ENCODE measurements around the gene IL10RA. TPM values are rescaled to one million over a fixed set of nuclear protein-coding genes. Genes with fewer than 3 reads are reported as not detected.

The IL10RA gene
- total RNA-seq, 1 experiment from 2014 or later, result not detected

- Histone ChIP-seq H3K36me3 (ENCODE audit: low read depth, low read length) (no peaks in the 10 kb centered on the region), H4K20me1 (ENCODE audit: low read length) (no peaks in the 10 kb centered on the region), H3K27me3 (ENCODE audit: low read length) (peaks cover 68% of the 10 kb centered on the region), H3K4me1 (ENCODE audit: insufficient read depth, low read length) (no peaks in the 10 kb centered on the region; the same call in 1 of the 2 replicates), H3K79me2 (ENCODE audit: low read length) (no peaks in the 10 kb centered on the region), H3K9me2 (replicated peaks; ENCODE audit: low read length) (no peaks in the 10 kb centered on the region), H2AFZ (ENCODE audit: low read length) (no peak overlapping the region), H3K9me3 (ENCODE audit: low read length) (no peaks in the 10 kb centered on the region), H3F3A (ENCODE audit: low read length, unreplicated experiment) (no peaks in the 10 kb centered on the region), H3K4me2 (ENCODE audit: low read length) (no peak overlapping the region), H3K27ac (ENCODE audit: low read length) (no peak overlapping the region), H3K9ac (ENCODE audit: low read length) (no peak overlapping the region), H3K4me3 (ENCODE audit: low read length) (no peak overlapping the region)
- ATAC-seq (no peak), DNase-seq (no peak)
- intact Hi-C loops (cut with micrococcal nuclease), result no loop called here
- CTCF ChIA-PET, result no interaction called here
- TF ChIP-seq, protein P1, sequence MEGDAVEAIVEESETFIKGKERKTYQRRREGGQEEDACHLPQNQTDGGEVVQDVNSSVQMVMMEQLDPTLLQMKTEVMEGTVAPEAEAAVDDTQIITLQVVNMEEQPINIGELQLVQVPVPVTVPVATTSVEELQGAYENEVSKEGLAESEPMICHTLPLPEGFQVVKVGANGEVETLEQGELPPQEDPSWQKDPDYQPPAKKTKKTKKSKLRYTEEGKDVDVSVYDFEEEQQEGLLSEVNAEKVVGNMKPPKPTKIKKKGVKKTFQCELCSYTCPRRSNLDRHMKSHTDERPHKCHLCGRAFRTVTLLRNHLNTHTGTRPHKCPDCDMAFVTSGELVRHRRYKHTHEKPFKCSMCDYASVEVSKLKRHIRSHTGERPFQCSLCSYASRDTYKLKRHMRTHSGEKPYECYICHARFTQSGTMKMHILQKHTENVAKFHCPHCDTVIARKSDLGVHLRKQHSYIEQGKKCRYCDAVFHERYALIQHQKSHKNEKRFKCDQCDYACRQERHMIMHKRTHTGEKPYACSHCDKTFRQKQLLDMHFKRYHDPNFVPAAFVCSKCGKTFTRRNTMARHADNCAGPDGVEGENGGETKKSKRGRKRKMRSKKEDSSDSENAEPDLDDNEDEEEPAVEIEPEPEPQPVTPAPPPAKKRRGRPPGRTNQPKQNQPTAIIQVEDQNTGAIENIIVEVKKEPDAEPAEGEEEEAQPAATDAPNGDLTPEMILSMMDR (conservative IDR thresholded peaks at IDR 0.05; ENCODE audit: low read depth, low read length), result no peak
- TF ChIP-seq EZH2 (IDR thresholded peaks at IDR 0.05; ENCODE audit: low read length, unreplicated experiment), result no peak
- TF ChIP-seq EZH2phosphoT487 (IDR thresholded peaks at IDR 0.05; ENCODE audit: borderline replicate concordance, low read length), result no peak
- BruUV-seq (replicated peaks), result no TSS peak
- POLR2A ChIA-PET (ENCODE audit: unreplicated experiment), result no interaction called here
These were observed 14.2 kb upstream of the IL10RA start for GRCh38 chr11:117972044-117972443.

DNA sequence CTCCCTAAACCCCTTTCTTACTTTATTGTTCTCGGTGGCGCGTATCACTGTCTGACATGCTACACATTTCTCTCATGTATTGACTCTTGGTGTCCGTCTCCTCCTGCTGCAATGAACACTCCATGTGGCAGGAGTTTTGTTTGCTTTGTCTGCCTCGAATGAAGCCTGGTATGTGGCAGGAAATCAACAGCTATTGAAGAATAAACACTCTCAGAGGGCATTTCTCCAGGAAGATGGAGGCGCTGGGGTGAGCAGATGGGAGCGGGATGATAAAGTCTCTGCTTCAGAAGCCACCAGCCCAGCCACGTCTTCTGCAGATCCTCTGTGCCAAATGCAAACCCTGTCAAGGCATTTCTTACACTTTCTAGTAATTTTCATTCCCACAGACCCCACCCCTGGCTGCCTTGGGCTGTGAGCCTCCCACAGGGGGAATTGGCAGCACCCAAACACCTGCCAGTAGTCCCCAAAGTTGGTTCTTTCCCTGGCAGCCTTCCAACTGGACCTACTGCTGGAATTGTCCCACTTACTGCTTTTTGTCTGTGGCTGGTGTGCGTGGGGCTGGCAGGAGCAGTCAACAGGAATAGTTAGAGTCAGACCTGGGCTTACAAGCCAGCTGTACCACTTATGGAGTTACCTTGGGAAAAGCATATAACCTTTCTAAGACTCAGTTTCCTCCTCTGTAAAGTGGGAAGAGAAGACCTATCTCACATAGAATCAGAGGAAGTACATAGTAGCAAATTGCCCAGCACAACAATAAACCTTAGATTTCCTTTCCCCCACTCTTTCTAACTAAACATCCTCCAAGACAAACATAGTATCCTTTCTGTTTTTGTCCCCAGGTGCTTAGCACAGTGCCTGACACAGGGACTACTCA lies 13.3 kb upstream of the IL10RA start:
- Histone ChIP-seq H3K4me3 (ENCODE audit: low read length) (no peak overlapping the region), H3F3A (ENCODE audit: low read length, unreplicated experiment) (no peaks in the 10 kb centered on the region), H3K9me2 (replicated peaks; ENCODE audit: low read length) (no peaks in the 10 kb centered on the region), H3K79me2 (ENCODE audit: low read length) (no peaks in the 10 kb centered on the region), H4K20me1 (ENCODE audit: low read length) (no peaks in the 10 kb centered on the region), H3K9ac (ENCODE audit: low read length) (no peak overlapping the region), H3K27ac (ENCODE audit: low read length) (no peak overlapping the region), H3K4me2 (ENCODE audit: low read length) (no peak overlapping the region), H2AFZ (ENCODE audit: low read length) (no peak overlapping the region), H3K36me3 (ENCODE audit: low read depth, low read length) (no peaks in the 10 kb centered on the region), H3K9me3 (ENCODE audit: low read length) (no peaks in the 10 kb centered on the region), H3K27me3 (ENCODE audit: low read length) (peaks cover 68% of the 10 kb centered on the region), H3K4me1 (ENCODE audit: insufficient read depth, low read length) (no peaks in the 10 kb centered on the region; the same call in 1 of the 2 replicates)
- ATAC-seq (no peak), DNase-seq (peak; percentile 37)
- TF ChIP-seq, protein P1 (conservative IDR thresholded peaks at IDR 0.05; ENCODE audit: low read depth, low read length), result no peak
- TF ChIP-seq EZH2 (IDR thresholded peaks at IDR 0.05; ENCODE audit: low read length, unreplicated experiment) (no peak), EZH2phosphoT487 (IDR thresholded peaks at IDR 0.05; ENCODE audit: borderline replicate concordance, low read length) (no peak)
- intact Hi-C loops (cut with micrococcal nuclease), result no loop called here
- BruUV-seq (replicated peaks), result no TSS peak
- CTCF ChIA-PET, result no interaction called here
- POLR2A ChIA-PET (ENCODE audit: unreplicated experiment), result interaction anchor here (0.5 kb wide), 1 partner anchor 59 kb away, joined by 8 read pairs; no protein-coding TSS in a partner anchor

- H4K20me1 ChIP-seq (ENCODE audit: low read length), result no peaks in the 10 kb centered on the region
- no peak for TF ChIP-seq EZH2 (IDR thresholded peaks at IDR 0.05; ENCODE audit: low read length, unreplicated experiment)
- TF ChIP-seq, protein P1 (conservative IDR thresholded peaks at IDR 0.05; ENCODE audit: low read depth, low read length), result no peak
- TF ChIP-seq EZH2phosphoT487 (IDR thresholded peaks at IDR 0.05; ENCODE audit: borderline replicate concordance, low read length), result no peak
- ATAC-seq, result no peak
- H3K27ac ChIP-seq (ENCODE audit: low read length), result no peak overlapping the region
- H3F3A ChIP-seq (ENCODE audit: low read length, unreplicated experiment), result no peaks in the 10 kb centered on the region
- H3K79me2 ChIP-seq (ENCODE audit: low read length), result no peaks in the 10 kb centered on the region
- no peak overlapping the region for H3K4me2 ChIP-seq (ENCODE audit: low read length)
- no peaks in the 10 kb centered on the region; the same call in 1 of the 2 replicates for H3K4me1 ChIP-seq (ENCODE audit: insufficient read depth, low read length)
- peaks cover 64% of the 10 kb centered on the region for H3K27me3 ChIP-seq (ENCODE audit: low read length)
- intact Hi-C loops (cut with micrococcal nuclease), result no loop called here
- no peak for DNase-seq
- ChIA-PET POLR2A (ENCODE audit: unreplicated experiment) (no interaction called here), CTCF (no interaction called here)
- BruUV-seq (replicated peaks), result no TSS peak
- H3K4me3 ChIP-seq (ENCODE audit: low read length), result no peak overlapping the region
- no peaks in the 10 kb centered on the region for H3K36me3 ChIP-seq (ENCODE audit: low read depth, low read length)
- H2AFZ ChIP-seq (ENCODE audit: low read length), result no peak overlapping the region
- H3K9me2 ChIP-seq (replicated peaks; ENCODE audit: low read length), result no peaks in the 10 kb centered on the region
- no peak overlapping the region for H3K9ac ChIP-seq (ENCODE audit: low read length)
- H3K9me3 ChIP-seq (ENCODE audit: low read length), result no peaks in the 10 kb centered on the region
These were observed 12.7 kb upstream of the IL10RA start for GRCh38 chr11:117973503-117973860.
